Stimulated activated naive CD8-positive, alpha-beta T cell treated with anti-CD3 and anti-CD28 coated beads, Interleukin-15, Interleukin-2, amounts not matched to agents 100 ng/mL and 50 ng/mL, for 24 hours (primary cell): ENCODE data around the gene HOXC10.

Experiments
- H3K27ac Mint-ChIP-seq: one replicate; pipeline ENCODE4 v1.8.0; 2021; ENCODE audit warnings: mild to moderate bottlenecking, mixed read lengths
- H3K27me3 Mint-ChIP-seq: one replicate; pipeline ENCODE4 v1.8.0; 2021; ENCODE audit warnings: mixed read lengths
- H3K36me3 Mint-ChIP-seq: one replicate; pipeline ENCODE4 v1.8.0; 2021; ENCODE audit warnings: low read depth, mixed read lengths
- H3K4me1 Mint-ChIP-seq: one replicate; pipeline ENCODE4 v1.8.0; 2021; ENCODE audit warnings: low read depth, mixed read lengths
- H3K4me3 Mint-ChIP-seq: one replicate; pipeline ENCODE4 v1.8.0; 2021; ENCODE audit warnings: mild to moderate bottlenecking, mixed read lengths
- H3K9me3 Mint-ChIP-seq: one replicate; pipeline ENCODE4 v1.8.0; 2021; ENCODE audit warnings: mixed read lengths

The HOXC10 gene

GRCh38 chr12:53986686-53987483 lies 1.9 kb downstream of the HOXC10 start:
- Mint-ChIP-seq H3K36me3 (no peaks in the 10 kb centered on the region), H3K27me3 (peaks cover 95% of the 10 kb centered on the region), H3K4me1 (peaks cover 33% of the 10 kb centered on the region), H3K27ac (no peak overlapping the region), H3K9me3 (no peaks in the 10 kb centered on the region), H3K4me3 (no peak overlapping the region)

DNA sequence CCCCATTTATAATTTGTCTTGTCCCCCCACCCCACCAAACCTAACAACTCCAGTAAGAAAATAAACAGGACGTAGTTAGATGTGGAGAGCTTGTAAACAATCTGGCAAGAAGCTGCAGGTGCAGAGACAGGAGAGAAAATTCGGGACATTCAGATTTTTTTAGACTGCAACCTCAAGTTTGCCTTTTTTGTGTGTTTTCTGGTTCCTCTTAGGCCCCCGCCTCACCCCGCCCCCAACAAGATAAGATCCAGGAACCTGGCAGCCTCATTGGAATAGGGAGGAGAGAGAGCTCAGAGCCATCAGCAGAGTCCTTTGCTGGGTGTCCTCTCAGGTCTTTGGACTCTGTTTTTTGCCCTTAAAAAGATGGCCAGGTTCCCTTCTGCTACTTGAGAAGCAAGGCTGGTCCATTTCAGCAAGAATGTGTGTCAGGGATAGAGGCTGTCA lies 2.9 kb downstream of the HOXC10 start:
- peaks cover 33% of the 10 kb centered on the region for H3K4me1 Mint-ChIP-seq
- H3K9me3 Mint-ChIP-seq: no peaks in the 10 kb centered on the region
- H3K27ac Mint-ChIP-seq: no peak overlapping the region
- H3K4me3 Mint-ChIP-seq: no peak overlapping the region
- H3K36me3 Mint-ChIP-seq: no peaks in the 10 kb centered on the region
- H3K27me3 Mint-ChIP-seq: peaks cover 93% of the 10 kb centered on the region

- H3K4me1 Mint-ChIP-seq: peaks cover 33% of the 10 kb centered on the region
- H3K9me3 Mint-ChIP-seq: no peaks in the 10 kb centered on the region
- no peaks in the 10 kb centered on the region for H3K36me3 Mint-ChIP-seq
- no peak overlapping the region for H3K4me3 Mint-ChIP-seq
- no peak overlapping the region for H3K27ac Mint-ChIP-seq
- peaks cover 93% of the 10 kb centered on the region for H3K27me3 Mint-ChIP-seq
These were observed 3.7 kb downstream of the HOXC10 start for GRCh38 chr12:53988541-53989226.

DNA sequence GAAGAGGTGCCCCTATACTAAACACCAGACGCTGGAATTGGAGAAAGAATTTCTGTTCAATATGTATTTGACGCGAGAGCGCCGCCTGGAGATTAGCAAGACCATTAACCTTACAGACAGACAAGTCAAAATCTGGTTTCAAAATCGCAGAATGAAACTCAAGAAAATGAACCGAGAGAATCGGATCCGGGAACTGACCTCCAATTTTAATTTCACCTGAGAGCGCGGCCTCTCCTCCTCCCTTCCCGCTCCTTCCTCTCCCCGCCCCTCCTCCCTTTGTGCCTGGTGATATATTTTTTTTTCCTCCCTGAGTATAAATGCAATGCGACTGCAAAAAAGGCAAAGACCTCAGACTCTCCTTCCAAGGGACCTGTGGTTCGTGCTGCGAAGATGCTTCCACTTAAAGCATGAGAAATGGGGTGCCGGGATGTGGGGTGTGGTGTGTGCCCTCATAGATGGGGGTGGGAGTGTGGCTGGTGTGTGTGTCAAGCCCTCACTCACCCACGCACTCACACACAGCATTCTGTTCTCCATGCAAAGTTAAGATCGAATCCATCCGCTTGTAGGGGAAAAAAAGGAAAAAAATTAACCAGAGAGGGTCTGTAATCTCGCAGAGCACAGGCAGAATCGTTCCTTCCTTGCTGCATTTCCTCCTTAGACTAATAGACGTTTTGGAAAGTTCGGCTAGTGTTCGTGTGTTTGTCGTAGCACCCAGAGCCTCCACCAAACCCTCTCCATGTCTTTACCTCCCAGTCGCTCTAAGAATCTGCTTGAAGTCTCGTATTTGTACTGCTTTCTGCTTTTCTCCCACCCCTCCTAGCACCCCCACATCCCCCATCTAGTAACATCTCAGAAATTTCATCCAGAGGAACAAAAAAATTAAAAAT lies 4.5 kb downstream of the HOXC10 start:
- H3K4me3 Mint-ChIP-seq: no peak overlapping the region
- no peaks in the 10 kb centered on the region for H3K9me3 Mint-ChIP-seq
- no peaks in the 10 kb centered on the region for H3K36me3 Mint-ChIP-seq
- peaks cover 38% of the 10 kb centered on the region for H3K4me1 Mint-ChIP-seq
- peaks cover 96% of the 10 kb centered on the region for H3K27me3 Mint-ChIP-seq
- no peak overlapping the region for H3K27ac Mint-ChIP-seq

- peaks cover 96% of the 10 kb centered on the region for H3K27me3 Mint-ChIP-seq
- H3K27ac Mint-ChIP-seq: no peak overlapping the region
- H3K4me3 Mint-ChIP-seq: no peak overlapping the region
- no peaks in the 10 kb centered on the region for H3K9me3 Mint-ChIP-seq
- H3K36me3 Mint-ChIP-seq: no peaks in the 10 kb centered on the region
- peaks cover 38% of the 10 kb centered on the region for H3K4me1 Mint-ChIP-seq
These were observed 5.5 kb downstream of the HOXC10 start for GRCh38 chr12:53990311-53991076.

- Mint-ChIP-seq H3K27me3 (peaks cover 98% of the 10 kb centered on the region), H3K36me3 (no peaks in the 10 kb centered on the region), H3K9me3 (no peaks in the 10 kb centered on the region), H3K4me1 (peaks cover 42% of the 10 kb centered on the region), H3K4me3 (no peak overlapping the region), H3K27ac (no peak overlapping the region)
These were observed 6.1 kb downstream of the HOXC10 start for GRCh38 chr12:53991077-53991460.

GRCh38 chr12:53992377-53992889 lies 7.5 kb downstream of the HOXC10 start:
- Mint-ChIP-seq H3K4me1 (peaks cover 46% of the 10 kb centered on the region), H3K36me3 (no peaks in the 10 kb centered on the region), H3K27ac (no peak overlapping the region), H3K9me3 (no peaks in the 10 kb centered on the region), H3K4me3 (no peak overlapping the region), H3K27me3 (peaks cover 95% of the 10 kb centered on the region)

GRCh38 chr12:53993162-53994008 lies 8.4 kb downstream of the HOXC10 start:
- Mint-ChIP-seq H3K4me1 (peaks cover 50% of the 10 kb centered on the region), H3K9me3 (no peaks in the 10 kb centered on the region), H3K27me3 (peaks cover 95% of the 10 kb centered on the region), H3K36me3 (no peaks in the 10 kb centered on the region), H3K27ac (no peak overlapping the region), H3K4me3 (peak overlapping the region; percentile 30)

DNA sequence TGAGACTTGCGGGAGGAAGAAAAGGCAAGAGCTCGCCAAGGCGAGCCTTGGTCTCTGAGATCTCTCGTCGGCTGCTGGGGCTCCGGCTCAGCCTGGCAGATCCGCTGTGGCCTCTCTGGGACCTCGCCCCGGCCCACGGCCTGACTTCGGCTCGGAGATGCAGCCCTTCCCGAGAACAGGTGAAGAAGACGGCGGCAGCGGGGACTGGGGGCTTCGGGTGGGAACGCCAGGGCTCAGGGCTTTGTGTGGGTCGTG lies 9.0 kb downstream of the HOXC10 start:
- Mint-ChIP-seq H3K9me3 (no peaks in the 10 kb centered on the region), H3K27ac (no peak overlapping the region), H3K27me3 (peaks cover 95% of the 10 kb centered on the region), H3K4me3 (peak overlapping the region; percentile 30), H3K4me1 (peaks cover 49% of the 10 kb centered on the region), H3K36me3 (no peaks in the 10 kb centered on the region)

DNA sequence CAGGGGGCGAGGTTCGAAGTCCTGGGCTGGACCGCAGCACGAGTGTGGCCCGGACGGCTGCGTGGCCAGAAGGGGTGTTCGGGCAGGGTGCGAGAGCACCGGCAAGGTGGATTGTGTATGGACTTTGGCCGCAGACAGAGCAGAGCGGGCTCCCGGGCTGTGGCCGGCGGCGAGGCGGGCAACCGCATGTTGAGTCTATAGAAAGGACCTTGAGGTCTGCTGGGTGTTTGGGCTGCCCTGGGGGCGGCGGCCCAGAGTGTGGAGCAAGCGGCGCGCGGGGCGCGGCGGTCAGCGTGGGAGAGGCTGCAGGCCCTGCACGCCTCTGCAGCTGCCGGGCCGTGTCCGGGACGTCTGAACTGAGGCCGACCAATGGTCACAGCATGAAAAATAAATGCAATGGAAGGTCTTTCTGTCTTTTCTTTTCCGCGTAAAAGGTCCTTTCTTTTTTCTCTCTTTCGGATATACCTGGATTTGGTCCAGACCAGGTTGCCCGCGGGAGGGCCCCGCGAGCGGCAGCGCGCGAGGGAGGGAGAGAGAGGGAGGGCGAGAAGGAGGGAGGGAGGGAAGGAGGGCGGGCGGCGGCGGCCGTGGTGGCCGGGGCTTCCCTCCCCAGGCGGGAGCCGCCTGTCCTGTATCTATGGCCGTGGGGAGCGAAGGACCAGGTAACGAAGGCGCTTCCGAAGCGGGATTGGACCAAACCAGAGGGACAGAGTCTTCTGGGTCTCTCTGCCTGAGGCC lies 9.5 kb downstream of the HOXC10 start:
- Mint-ChIP-seq H3K4me3 (peak overlapping the region; percentile 30), H3K4me1 (peaks cover 46% of the 10 kb centered on the region), H3K9me3 (no peaks in the 10 kb centered on the region), H3K27ac (no peak overlapping the region), H3K36me3 (no peaks in the 10 kb centered on the region), H3K27me3 (peaks cover 95% of the 10 kb centered on the region)

DNA sequence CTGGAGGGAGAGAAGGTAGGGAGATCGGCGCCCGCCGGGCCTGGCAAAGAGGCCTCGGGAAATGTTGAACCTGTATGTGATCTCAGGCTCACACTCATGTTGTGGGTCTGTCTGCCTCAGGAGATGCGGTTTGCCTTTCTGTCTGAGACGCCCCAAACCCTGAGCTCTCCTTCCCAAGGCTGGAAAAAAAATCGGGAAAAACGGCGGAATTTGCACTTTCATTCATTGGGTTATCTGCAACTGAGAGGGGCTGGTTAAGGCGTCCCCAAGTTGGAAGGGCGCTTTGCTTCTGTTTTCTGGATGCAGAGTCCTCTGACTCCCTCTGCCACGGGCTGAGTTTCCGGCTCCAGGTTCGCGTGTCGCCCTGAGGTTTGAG lies 10.0 kb downstream of the HOXC10 start:
- peak overlapping the region; percentile 76 for H3K4me3 Mint-ChIP-seq
- peaks cover 94% of the 10 kb centered on the region for H3K27me3 Mint-ChIP-seq
- H3K27ac Mint-ChIP-seq: no peak overlapping the region
- H3K4me1 Mint-ChIP-seq: peaks cover 42% of the 10 kb centered on the region
- no peaks in the 10 kb centered on the region for H3K36me3 Mint-ChIP-seq
- H3K9me3 Mint-ChIP-seq: no peaks in the 10 kb centered on the region

- Mint-ChIP-seq H3K27me3 (peaks cover 90% of the 10 kb centered on the region), H3K36me3 (no peaks in the 10 kb centered on the region), H3K27ac (no peak overlapping the region), H3K4me3 (peak overlapping the region; percentile 76), H3K9me3 (no peaks in the 10 kb centered on the region), H3K4me1 (peaks cover 36% of the 10 kb centered on the region)
These were observed 10.7 kb downstream of the HOXC10 start for GRCh38 chr12:53995378-53996239.
